Measurements from ENCODE around the gene PIP4K2C. TPM values are rescaled to one million over a fixed set of nuclear protein-coding genes. Genes with fewer than 3 reads are reported as not detected.

PIP4K2C gene
- total RNA-seq, result 10 to 100 TPM; 11.3 to 27.6 (median 12.8) TPM
- long read RNA-seq, result 0 reads

DNA sequence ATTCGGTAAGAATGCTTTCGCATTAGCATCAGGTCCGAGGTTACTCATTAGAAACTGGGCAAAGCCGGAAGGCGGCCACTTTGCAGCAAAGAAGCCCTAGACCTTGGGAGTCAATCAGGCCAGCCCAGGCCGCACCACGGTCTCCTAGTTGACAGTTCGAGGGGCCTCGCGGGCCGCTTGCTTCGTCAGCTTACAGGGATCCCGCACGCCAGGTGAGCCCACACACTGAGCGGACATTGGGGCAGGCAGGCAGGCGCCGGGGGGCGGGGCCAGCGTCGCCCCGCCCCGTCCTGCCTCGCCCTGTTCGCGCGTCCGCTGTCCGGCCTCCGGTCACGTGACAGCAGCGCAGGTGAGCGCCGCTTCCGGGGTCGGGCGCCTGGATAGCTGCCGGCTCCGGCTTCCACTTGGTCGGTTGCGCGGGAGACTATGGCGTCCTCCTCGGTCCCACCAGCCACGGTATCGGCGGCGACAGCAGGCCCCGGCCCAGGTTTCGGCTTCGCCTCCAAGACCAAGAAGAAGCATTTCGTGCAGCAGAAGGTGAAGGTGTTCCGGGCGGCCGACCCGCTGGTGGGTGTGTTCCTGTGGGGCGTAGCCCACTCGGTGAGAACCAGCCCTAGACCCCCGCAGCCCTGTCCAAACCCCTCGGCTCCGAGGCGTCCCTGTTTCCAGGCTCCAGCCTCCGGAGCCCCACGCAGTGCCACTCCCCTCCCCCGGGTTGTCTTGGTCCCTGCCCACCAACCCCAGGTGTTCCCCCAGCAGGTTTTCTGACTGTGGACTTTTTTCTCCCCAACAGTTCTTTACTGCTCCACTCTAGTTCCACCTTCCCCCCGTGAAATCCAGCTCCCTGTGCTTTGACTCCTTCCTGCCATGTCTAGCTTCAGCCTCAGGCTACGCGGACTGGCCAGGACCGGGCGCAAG is at the start of gene PIP4K2C:
Gene PIP4K2C, plus strand, starts transcription at position 329 of the 918 bp plus-strand sequence. Its CDS starts 98 bp downstream, at position 427.
- WGBS (ENCODE audit: insufficient coverage, low coverage, low lambda C conversion rate, missing lambda C conversion rate), result under 1% methylated on average over 28 of the region's 69 CpGs
- DNase-seq, result peak; percentile 88 to 91 (median 89)
- Histone ChIP-seq H3K27ac (peak within 1 kb of the TSS in 1 of 3 donors; percentile 51), H3K4me3 (peak within 1 kb of the TSS; percentile 93 to 98 (median 96)), H3K4me1 (peaks cover 0 to 21% (median 5%) of the 10 kb centered on the region in 4 donors), H3K9me3 (no peaks in the 10 kb centered on the region), H3K36me3 (peaks cover 0 to 6% (median 0%) of the 10 kb centered on the region in 4 donors), H3K27me3 (no peaks in the 10 kb centered on the region)
- ATAC-seq, result peak; percentile 96 to 98 (median 98)
- TF ChIP-seq POLR2A (IDR thresholded peaks at IDR 0.05), result peak; percentile 66
- TF ChIP-seq, protein P1, sequence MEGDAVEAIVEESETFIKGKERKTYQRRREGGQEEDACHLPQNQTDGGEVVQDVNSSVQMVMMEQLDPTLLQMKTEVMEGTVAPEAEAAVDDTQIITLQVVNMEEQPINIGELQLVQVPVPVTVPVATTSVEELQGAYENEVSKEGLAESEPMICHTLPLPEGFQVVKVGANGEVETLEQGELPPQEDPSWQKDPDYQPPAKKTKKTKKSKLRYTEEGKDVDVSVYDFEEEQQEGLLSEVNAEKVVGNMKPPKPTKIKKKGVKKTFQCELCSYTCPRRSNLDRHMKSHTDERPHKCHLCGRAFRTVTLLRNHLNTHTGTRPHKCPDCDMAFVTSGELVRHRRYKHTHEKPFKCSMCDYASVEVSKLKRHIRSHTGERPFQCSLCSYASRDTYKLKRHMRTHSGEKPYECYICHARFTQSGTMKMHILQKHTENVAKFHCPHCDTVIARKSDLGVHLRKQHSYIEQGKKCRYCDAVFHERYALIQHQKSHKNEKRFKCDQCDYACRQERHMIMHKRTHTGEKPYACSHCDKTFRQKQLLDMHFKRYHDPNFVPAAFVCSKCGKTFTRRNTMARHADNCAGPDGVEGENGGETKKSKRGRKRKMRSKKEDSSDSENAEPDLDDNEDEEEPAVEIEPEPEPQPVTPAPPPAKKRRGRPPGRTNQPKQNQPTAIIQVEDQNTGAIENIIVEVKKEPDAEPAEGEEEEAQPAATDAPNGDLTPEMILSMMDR (IDR thresholded peaks at IDR 0.05), result no peak
- intact Hi-C loops (cut with DNase I), result no loop called here

DNA sequence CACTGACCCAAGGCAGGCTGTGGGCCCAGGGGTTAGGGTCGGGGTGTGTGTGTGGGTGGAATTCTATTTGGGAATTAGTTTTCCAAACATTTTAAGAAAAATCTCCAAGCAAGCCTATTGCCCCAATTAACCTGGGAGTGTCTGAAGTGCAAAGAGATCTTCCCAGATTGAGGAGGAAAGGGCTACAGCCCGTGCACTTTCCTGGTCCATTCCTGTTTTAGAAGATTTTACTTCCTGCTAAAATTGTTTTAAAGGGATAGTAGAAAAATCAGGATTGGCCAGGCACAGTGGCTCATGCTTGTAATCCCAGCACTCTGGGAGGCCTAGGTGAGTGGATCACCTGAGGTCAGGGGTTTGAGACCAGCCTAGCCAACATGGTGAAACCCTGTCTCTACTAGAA is 49.3 kb upstream of the PIP4K2C start:
- TF ChIP-seq POLR2A (IDR thresholded peaks at IDR 0.05), result no peak
- TF ChIP-seq, protein P1 (IDR thresholded peaks at IDR 0.05), result no peak
- 64% methylated on average over 2 of the region's 2 CpGs for WGBS (ENCODE audit: insufficient coverage, low coverage, low lambda C conversion rate, missing lambda C conversion rate)
- Histone ChIP-seq H3K36me3 (peaks cover 0 to 14% (median 5%) of the 10 kb centered on the region in 4 donors), H3K27me3 (no peaks in the 10 kb centered on the region), H3K27ac (no peak overlapping the region), H3K4me1 (peaks cover 0 to 7% (median 1%) of the 10 kb centered on the region in 4 donors), H3K4me3 (no peak overlapping the region), H3K9me3 (no peaks in the 10 kb centered on the region)
- no peak for DNase-seq
- ATAC-seq, result no peak
- intact Hi-C loops (cut with DNase I), result no loop called here

DNA sequence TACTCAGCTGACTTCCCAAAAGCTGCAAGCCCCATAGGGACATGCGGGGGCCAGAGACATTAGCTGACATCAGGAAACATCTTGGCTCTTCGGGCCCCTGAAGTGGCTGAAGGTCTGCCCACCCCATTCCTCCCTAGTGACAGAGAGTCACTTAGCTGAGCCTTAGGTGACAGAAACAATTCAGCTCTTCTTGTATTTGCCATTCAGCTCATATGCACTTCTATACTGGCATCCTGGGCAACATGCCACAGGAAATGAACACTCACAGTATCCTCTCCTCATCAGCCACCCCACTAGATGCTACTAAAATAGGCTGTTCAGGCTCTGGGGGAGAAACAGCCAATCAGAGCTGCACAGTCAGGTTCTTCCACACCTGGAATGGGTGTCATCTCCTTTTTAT is 47.4 kb upstream of the PIP4K2C start:
- ATAC-seq (no peak), DNase-seq (no peak)
- Histone ChIP-seq H3K4me3 (no peak overlapping the region), H3K4me1 (peaks cover 0 to 7% (median 1%) of the 10 kb centered on the region in 4 donors), H3K27ac (no peak overlapping the region), H3K27me3 (peaks cover 0 to 1% of the 10 kb centered on the region in 2 donors), H3K36me3 (peaks cover 0 to 14% (median 4%) of the 10 kb centered on the region in 4 donors), H3K9me3 (no peaks in the 10 kb centered on the region)
- intact Hi-C loops (cut with DNase I), result no loop called here
- WGBS (ENCODE audit: insufficient coverage, low coverage, low lambda C conversion rate, missing lambda C conversion rate), result no CpG with 5 or more reads among the region's 2 CpGs
- TF ChIP-seq, protein P1 (IDR thresholded peaks at IDR 0.05), result no peak
- no peak for TF ChIP-seq POLR2A (IDR thresholded peaks at IDR 0.05)

DNA sequence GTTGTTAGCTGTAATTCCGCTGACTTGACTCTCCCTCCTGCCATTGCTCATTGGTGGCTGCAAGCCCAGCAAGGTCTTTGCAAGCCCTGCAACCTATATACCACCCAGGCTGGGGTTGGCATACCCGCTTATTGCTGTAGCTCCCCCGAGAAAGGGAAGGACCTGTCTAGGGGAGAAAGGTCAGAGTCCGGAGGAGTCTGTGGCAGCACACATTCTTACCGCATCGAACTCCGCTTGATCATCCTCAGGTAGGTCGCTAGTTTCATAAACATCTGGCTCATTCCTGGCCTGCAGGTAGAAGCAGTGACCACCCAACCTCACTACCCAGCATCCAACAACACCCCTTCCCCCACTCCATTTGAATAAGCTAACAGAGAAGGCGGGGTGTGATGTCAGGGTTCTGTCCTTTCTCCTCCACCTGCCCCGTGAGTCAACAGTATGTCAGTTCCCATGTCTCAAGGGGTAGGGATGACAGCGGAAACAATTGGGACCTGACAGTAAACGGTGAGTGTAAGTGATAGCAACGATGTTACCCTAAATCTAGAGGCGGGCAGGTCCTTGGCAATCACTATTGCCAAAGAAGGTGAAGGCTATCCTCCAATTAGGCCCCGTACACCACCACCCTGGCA is 45.1 kb upstream of the PIP4K2C start:
- intact Hi-C loops (cut with DNase I), result no loop called here
- peaks cover 0 to 14% (median 1%) of the 10 kb centered on the region in 4 donors for H3K36me3 ChIP-seq
- H3K9me3 ChIP-seq, result no peaks in the 10 kb centered on the region
- peaks cover 0 to 13% of the 10 kb centered on the region in 2 donors for H3K27me3 ChIP-seq
- WGBS (ENCODE audit: insufficient coverage, low coverage, low lambda C conversion rate, missing lambda C conversion rate), result 67% methylated on average over 13 of the region's 15 CpGs
- no peak for TF ChIP-seq POLR2A (IDR thresholded peaks at IDR 0.05)
- TF ChIP-seq, protein P1 (IDR thresholded peaks at IDR 0.05), result no peak
- H3K4me1 ChIP-seq, result peaks cover 0 to 7% (median 1%) of the 10 kb centered on the region in 4 donors
- ATAC-seq (peak in 1 of 4 donors; percentile 5), DNase-seq (no peak)
- H3K27ac ChIP-seq, result no peak overlapping the region
- peak overlapping the region; percentile 80 to 93 (median 85) for H3K4me3 ChIP-seq

All from right lobe of liver (tissue), 6 donors.